GM23338 (cell line): Measurements from ENCODE around the gene LPP. TPM values are rescaled to one million over a fixed set of nuclear protein-coding genes. Genes with fewer than 3 reads are reported as not detected.

Experiments
- ATAC-seq: fragments of 200-7000 bp; cut with Tn5 transposase; 3 replicates; pipeline ENCODE4 v1.9.1; 2020
- DNase-seq: peaks from one replicate; pipeline ENCODE4 v3.0.0-alpha.2; 2015; ENCODE audit warnings: low spot score
- H2AFZ ChIP-seq: fragments of 200-600 bp; sonication (generic); 2 replicates; pipeline ENCODE4 v1.8.0; 2016; ENCODE audit warnings: antibody characterized with exemption, mild to moderate bottlenecking, moderate library complexity
- H3F3A ChIP-seq: fragments of 200-600 bp; sonication (generic); replicated peaks from 2 replicates; pipeline ENCODE4 v1.8.0; 2017; ENCODE audit warnings: antibody characterized with exemption, mixed run types, low read depth
- H3K27ac ChIP-seq: fragments of 200-600 bp; sonication (generic); 2 replicates; pipeline ENCODE4 v1.6.1; 2016; ENCODE audit warnings: low read depth
- H3K27me3 ChIP-seq: fragments of 200-600 bp; sonication (generic); 2 replicates; pipeline ENCODE4 v1.8.0; 2016; ENCODE audit warnings: mild to moderate bottlenecking, mixed run types, moderate library complexity; ENCODE audit not compliant: insufficient read depth
- H3K36me3 ChIP-seq: fragments of 200-600 bp; sonication (generic); 2 replicates; pipeline ENCODE4 v1.8.0; 2016; ENCODE audit warnings: mild to moderate bottlenecking; ENCODE audit not compliant: insufficient read depth
- H3K4me1 ChIP-seq: fragments of 200-600 bp; sonication (generic); 2 replicates; pipeline ENCODE4 v1.8.0; 2016; ENCODE audit warnings: mild to moderate bottlenecking, moderate library complexity; ENCODE audit not compliant: insufficient read depth
- H3K4me2 ChIP-seq: fragments of 200-600 bp; sonication (generic); 2 replicates; pipeline ENCODE4 v1.7.1; 2017; ENCODE audit warnings: mixed run types
- H3K4me3 ChIP-seq: fragments of 200-600 bp; sonication (generic); 2 replicates; pipeline ENCODE4 v1.6.1; 2016; ENCODE audit warnings: mixed run types
- H3K79me2 ChIP-seq: fragments of 200-600 bp; sonication (generic); replicated peaks from 2 replicates; pipeline ENCODE4 v1.8.0; 2017; ENCODE audit warnings: mild to moderate bottlenecking; ENCODE audit not compliant: insufficient read depth
- H3K9me2 ChIP-seq: fragments of 200-600 bp; sonication (generic); 2 replicates; pipeline ENCODE4 v1.8.0; 2017; ENCODE audit not compliant: insufficient read depth
- H4K20me1 ChIP-seq: fragments of 200-600 bp; sonication (generic); replicated peaks from 2 replicates; pipeline ENCODE4 v1.8.0; 2017; ENCODE audit warnings: mild to moderate bottlenecking; ENCODE audit not compliant: insufficient read depth
- H3K27ac Mint-ChIP-seq: 2 replicates; pipeline ENCODE4 v1.8.0; 2020; ENCODE audit warnings: inconsistent platforms, mild to moderate bottlenecking, moderate library complexity, mixed read lengths
- H3K27me3 Mint-ChIP-seq: 3 replicates; pipeline ENCODE4 v1.8.0; 2022; ENCODE audit warnings: low read depth, mild to moderate bottlenecking, moderate library complexity, mixed read lengths, inconsistent platforms; ENCODE audit not compliant: insufficient read depth, poor library complexity
- H3K36me3 Mint-ChIP-seq: 3 replicates; pipeline ENCODE4 v1.8.0; 2021; ENCODE audit warnings: low read depth, mild to moderate bottlenecking, inconsistent platforms, moderate library complexity, mixed read lengths
- H3K4me1 Mint-ChIP-seq: 3 replicates; pipeline ENCODE4 v1.8.0; 2020; ENCODE audit warnings: mild to moderate bottlenecking, inconsistent platforms, mixed read lengths
- H3K4me3 Mint-ChIP-seq: 3 replicates; pipeline ENCODE4 v1.8.0; 2021; ENCODE audit warnings: moderate library complexity, mild to moderate bottlenecking, inconsistent platforms, mixed read lengths
- H3K9me3 Mint-ChIP-seq: 3 replicates; pipeline ENCODE4 v1.8.0; 2020; ENCODE audit warnings: moderate library complexity, mild to moderate bottlenecking, inconsistent platforms, mixed read lengths
- EZH2phosphoT487 ChIP-seq: fragments of 200-600 bp; sonication (generic); IDR thresholded peaks from one replicate; pipeline ENCODE4 v1.8.1; 2018; ENCODE audit warnings: antibody characterized with exemption; ENCODE audit not compliant: unreplicated experiment
- NANOG ChIP-seq: IDR thresholded peaks from 2 replicates; pipeline ENCODE4 v1.6.1; 2016; ENCODE audit warnings: antibody characterized with exemption, borderline replicate concordance
- POLR2AphosphoS5 ChIP-seq: IDR thresholded peaks from 2 replicates; pipeline ENCODE4 v1.6.1; 2016; ENCODE audit warnings: antibody characterized with exemption, low read depth
- STAT1 ChIP-seq: IDR thresholded peaks from one replicate; pipeline ENCODE4 v1.6.1; 2016; ENCODE audit warnings: antibody characterized with exemption; ENCODE audit not compliant: unreplicated experiment
- polyA plus RNA-seq: library from polyadenylated mRNA; unstranded; fragments of >200 nt; fragmentation: Nextera tagmentation; extraction: Ambion mirVana; gene quantifications from 2 replicates; pipeline ENCODE4 v1.2.1, GENCODE V29; 2016
- total RNA-seq: library from RNA; depleted of rRNA; stranded (reverse); fragments of >200 nt; shearing (Covaris generic); gene quantifications from 2 replicates; pipeline ENCODE4 v1.2.3, GENCODE V29; 2014
- TF ChIP-seq, protein P1 (sequence below), 2 experiments: fragments of 200-600 bp in 1 of 2; sonication (generic) in 1 of 2; conservative IDR thresholded peaks; 2 replicates each; pipeline versions ENCODE4 v1.5.1 to v1.6.1; 2016 to 2017; ENCODE audit warnings: antibody characterized with exemption in 2 of 2, low read depth in 2 of 2, mild to moderate bottlenecking in 2 of 2, moderate library complexity in 1 of 2
- TF ChIP-seq, protein P2 (sequence below): fragments of 250-450 bp; sonication (Bioruptor Pico); IDR thresholded peaks from 2 replicates; pipeline ENCODE4 v1.5.0; 2020; ENCODE audit warnings: mild to moderate bottlenecking, moderate library complexity
- TF ChIP-seq, protein P3 (sequence below): IDR thresholded peaks from 2 replicates; pipeline ENCODE4 v1.6.1; 2016; ENCODE audit warnings: antibody characterized with exemption
- TF ChIP-seq, protein P4 (sequence below): IDR thresholded peaks from one replicate; pipeline ENCODE4 v1.6.1; 2018; ENCODE audit warnings: antibody characterized with exemption; ENCODE audit not compliant: unreplicated experiment

Gene LPP
- total and polyA plus RNA-seq, 2 experiments from 2014 or later: 23.0 to 35.2 TPM

DNA sequence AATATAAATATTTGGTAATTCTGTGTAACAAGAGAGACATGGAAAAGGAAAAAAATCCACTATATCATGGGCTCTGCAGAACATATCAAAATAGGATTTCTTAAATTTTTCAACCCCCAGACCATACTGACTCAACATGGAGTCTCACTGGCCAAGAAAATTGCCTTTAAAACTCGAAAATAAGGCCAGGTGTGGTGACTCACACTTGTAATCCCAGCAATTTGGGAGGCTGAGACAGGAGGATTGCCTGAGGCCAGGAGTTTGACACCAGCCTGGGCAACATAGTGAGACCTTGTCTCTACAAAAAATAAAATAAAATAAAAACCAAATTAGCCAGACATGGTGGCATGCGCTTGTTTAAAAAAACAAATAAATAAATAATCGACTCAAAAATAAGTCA is 723.4 kb downstream of the LPP start:
- H2AFZ ChIP-seq: no peak overlapping the region
- no peak overlapping the region for H3K27ac ChIP-seq
- Mint-ChIP-seq H3K27me3 (no peaks in the 10 kb centered on the region), H3K27ac (no peak overlapping the region), H3K9me3 (no peaks in the 10 kb centered on the region), H3K36me3 (no peaks in the 10 kb centered on the region; the same call in 2 of the 3 replicates), H3K4me1 (no peaks in the 10 kb centered on the region), H3K4me3 (no peak overlapping the region)
- ATAC-seq (no peak), DNase-seq (no peak)
- H3K4me2 ChIP-seq: no peak overlapping the region
- H3F3A ChIP-seq: no peaks in the 10 kb centered on the region
- TF ChIP-seq, protein P1, sequence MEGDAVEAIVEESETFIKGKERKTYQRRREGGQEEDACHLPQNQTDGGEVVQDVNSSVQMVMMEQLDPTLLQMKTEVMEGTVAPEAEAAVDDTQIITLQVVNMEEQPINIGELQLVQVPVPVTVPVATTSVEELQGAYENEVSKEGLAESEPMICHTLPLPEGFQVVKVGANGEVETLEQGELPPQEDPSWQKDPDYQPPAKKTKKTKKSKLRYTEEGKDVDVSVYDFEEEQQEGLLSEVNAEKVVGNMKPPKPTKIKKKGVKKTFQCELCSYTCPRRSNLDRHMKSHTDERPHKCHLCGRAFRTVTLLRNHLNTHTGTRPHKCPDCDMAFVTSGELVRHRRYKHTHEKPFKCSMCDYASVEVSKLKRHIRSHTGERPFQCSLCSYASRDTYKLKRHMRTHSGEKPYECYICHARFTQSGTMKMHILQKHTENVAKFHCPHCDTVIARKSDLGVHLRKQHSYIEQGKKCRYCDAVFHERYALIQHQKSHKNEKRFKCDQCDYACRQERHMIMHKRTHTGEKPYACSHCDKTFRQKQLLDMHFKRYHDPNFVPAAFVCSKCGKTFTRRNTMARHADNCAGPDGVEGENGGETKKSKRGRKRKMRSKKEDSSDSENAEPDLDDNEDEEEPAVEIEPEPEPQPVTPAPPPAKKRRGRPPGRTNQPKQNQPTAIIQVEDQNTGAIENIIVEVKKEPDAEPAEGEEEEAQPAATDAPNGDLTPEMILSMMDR (conservative IDR thresholded peaks at IDR 0.05; ENCODE audit: low read depth in 2 of 2): no peak
- TF ChIP-seq, protein P2, sequence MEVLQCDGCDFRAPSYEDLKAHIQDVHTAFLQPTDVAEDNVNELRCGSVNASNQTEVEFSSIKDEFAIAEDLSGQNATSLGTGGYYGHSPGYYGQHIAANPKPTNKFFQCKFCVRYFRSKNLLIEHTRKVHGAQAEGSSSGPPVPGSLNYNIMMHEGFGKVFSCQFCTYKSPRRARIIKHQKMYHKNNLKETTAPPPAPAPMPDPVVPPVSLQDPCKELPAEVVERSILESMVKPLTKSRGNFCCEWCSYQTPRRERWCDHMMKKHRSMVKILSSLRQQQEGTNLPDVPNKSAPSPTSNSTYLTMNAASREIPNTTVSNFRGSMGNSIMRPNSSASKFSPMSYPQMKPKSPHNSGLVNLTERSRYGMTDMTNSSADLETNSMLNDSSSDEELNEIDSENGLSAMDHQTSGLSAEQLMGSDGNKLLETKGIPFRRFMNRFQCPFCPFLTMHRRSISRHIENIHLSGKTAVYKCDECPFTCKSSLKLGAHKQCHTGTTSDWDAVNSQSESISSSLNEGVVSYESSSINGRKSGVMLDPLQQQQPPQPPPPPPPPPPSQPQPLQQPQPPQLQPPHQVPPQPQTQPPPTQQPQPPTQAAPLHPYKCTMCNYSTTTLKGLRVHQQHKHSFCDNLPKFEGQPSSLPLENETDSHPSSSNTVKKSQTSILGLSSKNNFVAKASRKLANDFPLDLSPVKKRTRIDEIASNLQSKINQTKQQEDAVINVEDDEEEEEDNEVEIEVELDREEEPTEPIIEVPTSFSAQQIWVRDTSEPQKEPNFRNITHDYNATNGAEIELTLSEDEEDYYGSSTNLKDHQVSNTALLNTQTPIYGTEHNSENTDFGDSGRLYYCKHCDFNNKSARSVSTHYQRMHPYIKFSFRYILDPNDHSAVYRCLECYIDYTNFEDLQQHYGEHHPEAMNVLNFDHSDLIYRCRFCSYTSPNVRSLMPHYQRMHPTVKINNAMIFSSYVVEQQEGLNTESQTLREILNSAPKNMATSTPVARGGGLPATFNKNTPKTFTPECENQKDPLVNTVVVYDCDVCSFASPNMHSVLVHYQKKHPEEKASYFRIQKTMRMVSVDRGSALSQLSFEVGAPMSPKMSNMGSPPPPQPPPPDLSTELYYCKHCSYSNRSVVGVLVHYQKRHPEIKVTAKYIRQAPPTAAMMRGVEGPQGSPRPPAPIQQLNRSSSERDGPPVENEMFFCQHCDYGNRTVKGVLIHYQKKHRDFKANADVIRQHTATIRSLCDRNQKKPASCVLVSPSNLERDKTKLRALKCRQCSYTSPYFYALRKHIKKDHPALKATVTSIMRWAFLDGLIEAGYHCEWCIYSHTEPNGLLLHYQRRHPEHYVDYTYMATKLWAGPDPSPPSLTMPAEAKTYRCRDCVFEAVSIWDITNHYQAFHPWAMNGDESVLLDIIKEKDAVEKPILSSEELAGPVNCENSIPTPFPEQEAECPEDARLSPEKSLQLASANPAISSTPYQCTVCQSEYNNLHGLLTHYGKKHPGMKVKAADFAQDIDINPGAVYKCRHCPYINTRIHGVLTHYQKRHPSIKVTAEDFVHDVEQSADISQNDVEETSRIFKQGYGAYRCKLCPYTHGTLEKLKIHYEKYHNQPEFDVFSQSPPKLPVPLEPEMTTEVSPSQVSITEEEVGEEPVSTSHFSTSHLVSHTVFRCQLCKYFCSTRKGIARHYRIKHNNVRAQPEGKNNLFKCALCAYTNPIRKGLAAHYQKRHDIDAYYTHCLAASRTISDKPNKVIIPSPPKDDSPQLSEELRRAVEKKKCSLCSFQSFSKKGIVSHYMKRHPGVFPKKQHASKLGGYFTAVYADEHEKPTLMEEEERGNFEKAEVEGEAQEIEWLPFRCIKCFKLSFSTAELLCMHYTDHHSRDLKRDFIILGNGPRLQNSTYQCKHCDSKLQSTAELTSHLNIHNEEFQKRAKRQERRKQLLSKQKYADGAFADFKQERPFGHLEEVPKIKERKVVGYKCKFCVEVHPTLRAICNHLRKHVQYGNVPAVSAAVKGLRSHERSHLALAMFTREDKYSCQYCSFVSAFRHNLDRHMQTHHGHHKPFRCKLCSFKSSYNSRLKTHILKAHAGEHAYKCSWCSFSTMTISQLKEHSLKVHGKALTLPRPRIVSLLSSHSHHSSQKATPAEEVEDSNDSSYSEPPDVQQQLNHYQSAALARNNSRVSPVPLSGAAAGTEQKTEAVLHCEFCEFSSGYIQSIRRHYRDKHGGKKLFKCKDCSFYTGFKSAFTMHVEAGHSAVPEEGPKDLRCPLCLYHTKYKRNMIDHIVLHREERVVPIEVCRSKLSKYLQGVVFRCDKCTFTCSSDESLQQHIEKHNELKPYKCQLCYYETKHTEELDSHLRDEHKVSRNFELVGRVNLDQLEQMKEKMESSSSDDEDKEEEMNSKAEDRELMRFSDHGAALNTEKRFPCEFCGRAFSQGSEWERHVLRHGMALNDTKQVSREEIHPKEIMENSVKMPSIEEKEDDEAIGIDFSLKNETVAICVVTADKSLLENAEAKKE (CRISPR knock-in tag): no peak
- TF ChIP-seq, protein P3, sequence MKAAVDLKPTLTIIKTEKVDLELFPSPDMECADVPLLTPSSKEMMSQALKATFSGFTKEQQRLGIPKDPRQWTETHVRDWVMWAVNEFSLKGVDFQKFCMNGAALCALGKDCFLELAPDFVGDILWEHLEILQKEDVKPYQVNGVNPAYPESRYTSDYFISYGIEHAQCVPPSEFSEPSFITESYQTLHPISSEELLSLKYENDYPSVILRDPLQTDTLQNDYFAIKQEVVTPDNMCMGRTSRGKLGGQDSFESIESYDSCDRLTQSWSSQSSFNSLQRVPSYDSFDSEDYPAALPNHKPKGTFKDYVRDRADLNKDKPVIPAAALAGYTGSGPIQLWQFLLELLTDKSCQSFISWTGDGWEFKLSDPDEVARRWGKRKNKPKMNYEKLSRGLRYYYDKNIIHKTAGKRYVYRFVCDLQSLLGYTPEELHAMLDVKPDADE: no peak
- TF ChIP-seq POLR2AphosphoS5 (no peak), EZH2phosphoT487 (no peak), STAT1 (no peak), NANOG (no peak)
- TF ChIP-seq, protein P4, sequence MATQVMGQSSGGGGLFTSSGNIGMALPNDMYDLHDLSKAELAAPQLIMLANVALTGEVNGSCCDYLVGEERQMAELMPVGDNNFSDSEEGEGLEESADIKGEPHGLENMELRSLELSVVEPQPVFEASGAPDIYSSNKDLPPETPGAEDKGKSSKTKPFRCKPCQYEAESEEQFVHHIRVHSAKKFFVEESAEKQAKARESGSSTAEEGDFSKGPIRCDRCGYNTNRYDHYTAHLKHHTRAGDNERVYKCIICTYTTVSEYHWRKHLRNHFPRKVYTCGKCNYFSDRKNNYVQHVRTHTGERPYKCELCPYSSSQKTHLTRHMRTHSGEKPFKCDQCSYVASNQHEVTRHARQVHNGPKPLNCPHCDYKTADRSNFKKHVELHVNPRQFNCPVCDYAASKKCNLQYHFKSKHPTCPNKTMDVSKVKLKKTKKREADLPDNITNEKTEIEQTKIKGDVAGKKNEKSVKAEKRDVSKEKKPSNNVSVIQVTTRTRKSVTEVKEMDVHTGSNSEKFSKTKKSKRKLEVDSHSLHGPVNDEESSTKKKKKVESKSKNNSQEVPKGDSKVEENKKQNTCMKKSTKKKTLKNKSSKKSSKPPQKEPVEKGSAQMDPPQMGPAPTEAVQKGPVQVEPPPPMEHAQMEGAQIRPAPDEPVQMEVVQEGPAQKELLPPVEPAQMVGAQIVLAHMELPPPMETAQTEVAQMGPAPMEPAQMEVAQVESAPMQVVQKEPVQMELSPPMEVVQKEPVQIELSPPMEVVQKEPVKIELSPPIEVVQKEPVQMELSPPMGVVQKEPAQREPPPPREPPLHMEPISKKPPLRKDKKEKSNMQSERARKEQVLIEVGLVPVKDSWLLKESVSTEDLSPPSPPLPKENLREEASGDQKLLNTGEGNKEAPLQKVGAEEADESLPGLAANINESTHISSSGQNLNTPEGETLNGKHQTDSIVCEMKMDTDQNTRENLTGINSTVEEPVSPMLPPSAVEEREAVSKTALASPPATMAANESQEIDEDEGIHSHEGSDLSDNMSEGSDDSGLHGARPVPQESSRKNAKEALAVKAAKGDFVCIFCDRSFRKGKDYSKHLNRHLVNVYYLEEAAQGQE: no peak
- H3K4me3 ChIP-seq: no peak overlapping the region
- H3K27me3 ChIP-seq: no peaks in the 10 kb centered on the region
- H3K4me1 ChIP-seq: no peaks in the 10 kb centered on the region
- H3K9me2 ChIP-seq: no peaks in the 10 kb centered on the region
- H3K79me2 ChIP-seq: no peaks in the 10 kb centered on the region
- no peaks in the 10 kb centered on the region for H4K20me1 ChIP-seq
- H3K36me3 ChIP-seq: no peaks in the 10 kb centered on the region
